GM12875 (cell line): Measurements from ENCODE around the gene NADSYN1.

Experiments used
- H3K4me3 ChIP-seq: one replicate; pipeline ENCODE4 v1.5.1; 2011; ENCODE audit warnings: low read depth, low read length, control low read depth
- TF ChIP-seq, protein P1 (sequence below): IDR thresholded peaks from 2 replicates; pipeline ENCODE4 v1.5.1; 2011; ENCODE audit warnings: low read depth, mild to moderate bottlenecking, control low read depth, inconsistent platforms, low read length, moderate library complexity, borderline replicate concordance; ENCODE audit not compliant: insufficient read depth

NADSYN1 gene

DNA sequence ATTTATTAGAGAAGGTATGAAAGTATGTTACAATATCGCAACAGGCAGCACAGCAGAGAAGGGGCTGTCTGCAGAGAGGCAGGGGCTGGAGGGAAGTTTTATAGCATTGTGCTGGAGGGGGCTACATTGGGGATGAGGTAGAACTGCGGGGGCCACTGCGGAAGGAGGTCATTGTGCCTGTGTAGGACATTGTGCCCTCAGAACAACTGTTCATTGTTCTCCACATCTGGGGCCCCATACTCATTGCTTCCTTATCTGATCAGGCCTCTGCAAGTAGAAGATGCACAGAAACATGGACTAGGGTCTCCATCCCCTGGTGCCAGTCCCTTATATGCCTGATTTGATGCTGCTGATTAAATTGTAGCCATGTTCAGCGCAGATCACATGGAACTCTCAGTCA, 12.1 kb downstream of the NADSYN1 start:
- H3K4me3 ChIP-seq, result no peak overlapping the region
- TF ChIP-seq, protein P1, sequence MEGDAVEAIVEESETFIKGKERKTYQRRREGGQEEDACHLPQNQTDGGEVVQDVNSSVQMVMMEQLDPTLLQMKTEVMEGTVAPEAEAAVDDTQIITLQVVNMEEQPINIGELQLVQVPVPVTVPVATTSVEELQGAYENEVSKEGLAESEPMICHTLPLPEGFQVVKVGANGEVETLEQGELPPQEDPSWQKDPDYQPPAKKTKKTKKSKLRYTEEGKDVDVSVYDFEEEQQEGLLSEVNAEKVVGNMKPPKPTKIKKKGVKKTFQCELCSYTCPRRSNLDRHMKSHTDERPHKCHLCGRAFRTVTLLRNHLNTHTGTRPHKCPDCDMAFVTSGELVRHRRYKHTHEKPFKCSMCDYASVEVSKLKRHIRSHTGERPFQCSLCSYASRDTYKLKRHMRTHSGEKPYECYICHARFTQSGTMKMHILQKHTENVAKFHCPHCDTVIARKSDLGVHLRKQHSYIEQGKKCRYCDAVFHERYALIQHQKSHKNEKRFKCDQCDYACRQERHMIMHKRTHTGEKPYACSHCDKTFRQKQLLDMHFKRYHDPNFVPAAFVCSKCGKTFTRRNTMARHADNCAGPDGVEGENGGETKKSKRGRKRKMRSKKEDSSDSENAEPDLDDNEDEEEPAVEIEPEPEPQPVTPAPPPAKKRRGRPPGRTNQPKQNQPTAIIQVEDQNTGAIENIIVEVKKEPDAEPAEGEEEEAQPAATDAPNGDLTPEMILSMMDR, result no peak

DNA sequence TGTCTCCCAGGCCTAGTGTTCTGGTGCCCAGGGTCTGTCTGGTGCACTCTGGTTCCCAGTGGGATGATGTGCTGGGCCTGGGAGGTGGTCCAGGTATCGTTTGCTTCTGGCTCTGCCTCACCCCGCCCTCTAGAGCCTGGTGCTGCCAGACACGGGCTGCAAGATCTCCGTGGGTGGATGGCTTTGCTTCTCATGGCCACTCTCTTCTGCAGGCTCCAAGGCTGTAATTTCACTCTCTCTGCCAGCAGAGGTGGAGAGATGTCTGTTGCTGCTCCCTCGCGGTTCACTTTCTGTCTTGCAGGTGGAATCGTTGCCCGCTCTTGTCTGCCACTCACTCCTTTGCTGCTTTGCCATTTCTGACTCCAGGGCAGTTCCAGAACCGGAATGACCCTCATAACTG, 13.4 kb downstream of the NADSYN1 start:
- H3K4me3 ChIP-seq, result no peak overlapping the region
- TF ChIP-seq, protein P1, result no peak

DNA sequence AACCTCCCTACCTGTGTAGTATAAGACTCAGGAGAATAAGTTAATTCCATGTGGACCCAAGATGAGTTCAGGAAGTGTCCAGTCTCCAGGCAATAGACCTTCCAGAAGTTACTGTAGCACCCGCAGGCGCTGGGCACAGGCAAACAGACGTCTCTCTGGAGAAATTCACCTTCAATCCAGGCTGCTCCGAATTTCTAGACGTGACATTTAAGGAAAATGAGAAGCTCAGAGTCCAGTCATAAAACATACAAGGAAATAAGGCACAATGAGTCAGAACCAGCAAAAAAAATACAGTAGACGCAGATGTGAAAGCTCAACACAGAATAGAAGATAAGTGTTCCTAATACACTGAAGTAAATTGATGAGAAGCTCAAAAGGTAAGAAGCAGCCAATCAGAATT, 14.2 kb downstream of the NADSYN1 start:
- TF ChIP-seq, protein P1, result no peak
- no peak overlapping the region for H3K4me3 ChIP-seq

DNA sequence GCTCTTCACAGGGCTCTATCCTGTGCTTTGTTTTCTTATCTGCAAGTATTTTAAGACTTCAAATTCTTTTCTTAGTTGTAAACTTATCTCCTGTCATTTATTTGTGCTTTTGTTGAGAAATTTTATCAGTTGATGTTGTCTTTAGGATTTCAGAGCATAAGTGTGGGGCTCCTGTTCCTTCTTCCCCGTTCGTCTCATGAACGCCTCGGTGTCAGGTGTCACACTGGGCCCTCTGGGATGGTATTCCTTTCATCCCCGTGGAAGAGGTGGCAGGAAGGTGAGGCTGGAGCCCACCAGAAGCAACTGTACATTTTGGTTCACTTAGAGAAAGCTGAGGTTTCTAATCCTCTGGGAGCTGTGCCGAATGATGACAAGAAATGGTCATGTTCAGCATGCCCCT, 17.9 kb downstream of the NADSYN1 start:
- TF ChIP-seq, protein P1, result no peak
- no peak overlapping the region for H3K4me3 ChIP-seq

DNA sequence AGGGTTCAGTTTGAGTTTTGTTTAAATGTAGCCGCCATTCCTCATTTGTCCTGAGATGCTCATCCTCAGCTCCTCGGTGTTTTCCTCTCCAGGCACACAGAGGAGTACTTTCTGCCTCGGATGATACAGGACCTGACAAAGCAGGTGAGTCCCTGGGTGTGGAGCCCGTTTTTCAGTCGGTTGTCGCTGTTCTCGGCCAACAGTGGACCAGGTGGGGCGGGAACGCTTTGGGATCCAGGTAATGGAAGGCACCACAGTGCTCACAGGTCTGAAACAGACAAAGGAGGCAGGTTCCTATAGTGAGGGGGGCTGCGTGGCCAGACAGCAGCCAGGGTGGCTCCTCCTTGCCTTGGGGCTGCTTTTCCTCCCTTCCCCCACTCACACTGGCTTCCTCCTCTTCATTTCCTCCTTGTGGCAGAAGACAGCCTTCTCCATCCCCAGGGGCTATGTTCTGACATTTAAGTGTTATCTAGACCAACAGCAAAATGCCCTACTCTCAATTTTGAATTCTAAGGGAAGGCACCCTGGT, 19.4 kb downstream of the NADSYN1 start:
- no peak overlapping the region for H3K4me3 ChIP-seq
- TF ChIP-seq, protein P1, result no peak

DNA sequence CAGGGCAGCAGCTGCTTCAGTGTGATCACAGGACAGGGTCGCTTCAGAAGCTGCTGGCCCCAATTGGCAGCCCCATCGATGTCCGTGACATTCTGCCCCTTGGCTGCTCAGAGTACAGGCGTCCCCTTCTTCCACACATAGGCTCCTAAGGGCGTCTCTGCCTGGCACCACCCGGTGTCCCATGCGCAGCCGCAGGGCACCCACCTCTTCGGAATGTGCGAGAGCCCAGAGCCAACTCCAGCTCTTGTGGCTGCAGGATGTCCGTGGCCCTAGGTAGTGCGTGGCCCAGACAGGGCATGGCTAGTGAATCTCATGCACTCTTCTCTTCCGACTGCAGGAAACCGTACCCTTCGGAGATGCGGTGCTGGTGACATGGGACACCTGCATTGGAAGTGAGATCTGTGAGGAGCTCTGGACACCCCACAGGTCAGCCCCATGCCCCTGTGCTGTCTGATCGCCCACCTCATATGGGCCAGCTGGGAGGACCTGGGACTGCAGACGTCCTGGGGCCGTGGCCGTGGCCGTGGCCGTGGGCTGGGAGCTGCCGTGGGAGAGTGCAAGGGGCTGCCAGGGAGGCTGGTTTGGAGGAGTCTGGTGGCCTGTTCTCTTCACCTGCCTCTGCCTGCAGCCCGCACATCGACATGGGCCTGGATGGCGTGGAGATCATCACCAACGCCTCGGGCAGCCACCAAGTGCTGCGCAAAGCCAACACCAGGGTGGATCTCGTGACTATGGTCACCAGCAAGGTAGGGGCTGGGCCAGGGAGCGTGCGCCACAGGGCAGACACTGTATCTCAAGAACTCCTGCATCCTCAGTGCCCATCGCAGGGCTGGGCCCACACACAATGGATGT, 20.2 kb downstream of the NADSYN1 start:
- no peak overlapping the region for H3K4me3 ChIP-seq
- TF ChIP-seq, protein P1, result no peak

DNA sequence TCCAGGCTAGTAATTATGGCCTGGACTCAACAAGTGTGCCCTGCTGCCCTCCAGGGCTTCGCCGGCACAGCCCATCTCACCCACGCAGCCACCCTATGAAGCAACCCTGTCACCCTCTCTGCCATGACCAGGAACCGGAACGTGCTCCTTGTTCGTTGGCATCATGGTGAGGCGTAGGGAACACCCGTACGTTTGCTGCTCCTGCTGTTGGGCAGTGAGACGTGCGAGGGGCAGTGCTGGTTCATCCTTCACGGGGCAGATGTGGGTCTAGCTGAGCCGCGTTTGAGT, 20.7 kb downstream of the NADSYN1 start:
- TF ChIP-seq, protein P1, result no peak

More for the DNA sequence above, 20.7 kb downstream of the NADSYN1 start:
- H3K4me3 ChIP-seq, result no peak overlapping the region
